Endothelial cell of umbilical vein (primary cell): ENCODE results near the gene ACBD6. TPM values are rescaled to one million over a fixed set of nuclear protein-coding genes. Genes with fewer than 3 reads are reported as not detected.

Source experiments
- BruUV-seq: library from RNA; stranded (reverse); fragments of 400-500 nt; replicated peaks from 2 replicates; lab custom pipeline; 2021; lab: Mats Ljungman, UMichigan
- CTCF ChIA-PET: fragments of 300-600, 350-600 bp; sonication (Branson Sonifier 250); formaldehyde crosslinking; loops from one replicate; lab custom pipeline; 2021; ENCODE audit warnings: antibody characterized with exemption, inconsistent platforms; lab: Charles Lee
- POLR2A ChIA-PET: fragments of 300-600, 350-600 bp; sonication (Branson Sonifier 250); formaldehyde crosslinking; loops from one replicate; lab custom pipeline; 2021; ENCODE audit warnings: antibody characterized with exemption, inconsistent platforms; lab: Charles Lee
- DNase-seq: peaks from one replicate; pipeline ENCODE4 v3.0.0-alpha.2; 2011; ENCODE audit warnings: low read depth, low spot score
- FAIRE-seq: peaks from 2 replicates; lab custom pipeline; 2011; peaks lifted over from hg19 to GRCh38; lab: Jason Lieb, UNC
- H2AFZ ChIP-seq: 2 replicates; pipeline ENCODE4 v1.6.0; 2012; ENCODE audit warnings: low read depth, low read length, control low read depth, inconsistent platforms
- H3K27ac ChIP-seq: 2 replicates; pipeline ENCODE4 v1.5.1; 2011; ENCODE audit warnings: low read depth, mild to moderate bottlenecking, control low read depth, low read length, moderate library complexity; ENCODE audit not compliant: insufficient read depth
- H3K27me3 ChIP-seq, 2 experiments: 2 replicates each; pipeline versions ENCODE4 v1.6.0 to v1.6.1; 2011; ENCODE audit warnings: low read length in 2 of 2, mixed read lengths in 1 of 2; ENCODE audit not compliant: control insufficient read depth in 2 of 2, insufficient read depth in 2 of 2
- H3K36me3 ChIP-seq, 2 experiments: 2 replicates in 1 of 2; 3 replicates in 1 of 2; pipeline ENCODE4 v1.5.1; 2011; ENCODE audit warnings: low read length in 2 of 2, mild to moderate bottlenecking in 1 of 2, moderate library complexity in 1 of 2; ENCODE audit not compliant: control insufficient read depth in 2 of 2, insufficient read depth in 2 of 2; ENCODE audit errors: extremely low read depth in 1 of 2
- H3K4me1 ChIP-seq: 3 replicates; pipeline ENCODE4 v1.5.1; 2011; ENCODE audit warnings: mild to moderate bottlenecking, low read length; ENCODE audit not compliant: control insufficient read depth, insufficient read depth; ENCODE audit errors: extremely low read depth
- H3K4me2 ChIP-seq: 2 replicates; pipeline ENCODE4 v1.6.1; 2011; ENCODE audit warnings: low read length, control low read depth, mixed read lengths; ENCODE audit not compliant: insufficient read depth
- H3K4me3 ChIP-seq, 3 experiments: fragments of 200-600 bp in 1 of 3; sonication (generic), shearing (Covaris generic) in 1 of 3; replicated peaks in 1 of 3; 2 replicates each; pipeline ENCODE4 v1.5.1; 2011 to 2016; ENCODE audit warnings: control low read depth in 3 of 3, low read length in 3 of 3, mild to moderate bottlenecking in 2 of 3, inconsistent platforms in 1 of 3, low read depth in 1 of 3, moderate library complexity in 1 of 3; ENCODE audit not compliant: insufficient read depth in 1 of 3
- H3K79me2 ChIP-seq: 2 replicates; pipeline ENCODE4 v1.6.0; 2012; ENCODE audit warnings: low read length, inconsistent platforms; ENCODE audit not compliant: control insufficient read depth, insufficient read depth
- H3K9ac ChIP-seq: replicated peaks from 2 replicates; pipeline ENCODE3; 2011; ENCODE audit warnings: low read length, control low read depth; ENCODE audit not compliant: insufficient read depth; ENCODE audit errors: extremely low read depth
- H3K9me1 ChIP-seq: replicated peaks from 3 replicates; pipeline ENCODE4 v1.6.0; 2011; ENCODE audit warnings: mild to moderate bottlenecking, low read length; ENCODE audit not compliant: control insufficient read depth, insufficient read depth; ENCODE audit errors: extremely low read depth
- H3K9me3 ChIP-seq: replicated peaks from 2 replicates; pipeline ENCODE4 v1.5.1; 2012; ENCODE audit warnings: low read length, inconsistent platforms; ENCODE audit not compliant: control insufficient read depth, insufficient read depth
- H4K20me1 ChIP-seq: replicated peaks from 2 replicates; pipeline ENCODE3; 2011; ENCODE audit warnings: mild to moderate bottlenecking, low read length; ENCODE audit not compliant: control insufficient read depth, insufficient read depth; ENCODE audit errors: extremely low read depth
- EZH2 ChIP-seq: IDR thresholded peaks from 2 replicates; pipeline ENCODE4 v1.6.1; 2012; ENCODE audit warnings: borderline replicate concordance, low read depth, mild to moderate bottlenecking, moderate library complexity, low read length, inconsistent platforms; ENCODE audit not compliant: severe bottlenecking
- FOS ChIP-seq: IDR thresholded peaks from 2 replicates; pipeline ENCODE4 v1.6.1; 2011; ENCODE audit warnings: mild to moderate bottlenecking, low read length, moderate library complexity, borderline replicate concordance; ENCODE audit not compliant: insufficient read depth
- GATA2 ChIP-seq: IDR thresholded peaks from 2 replicates; pipeline ENCODE4 v1.7.0; 2011; ENCODE audit warnings: low read depth, mild to moderate bottlenecking, moderate library complexity, mixed read lengths, low read length; ENCODE audit not compliant: insufficient read length, insufficient read depth
- JUN ChIP-seq: IDR thresholded peaks from 2 replicates; pipeline ENCODE4 v1.6.1; 2011; ENCODE audit warnings: borderline replicate concordance, low read depth; ENCODE audit not compliant: insufficient read length, insufficient read depth
- MYC ChIP-seq: IDR thresholded peaks from one replicate; pipeline ENCODE4 v1.6.1; 2011; ENCODE audit warnings: mild to moderate bottlenecking, low read depth, low read length
- POLR2A ChIP-seq: IDR thresholded peaks from 2 replicates; pipeline ENCODE4 v1.6.1; 2012; ENCODE audit warnings: low read depth, mild to moderate bottlenecking, control low read depth, low read length
- POLR2AphosphoS5 ChIP-seq: IDR thresholded peaks from 2 replicates; pipeline ENCODE4 v1.6.1; 2012; ENCODE audit warnings: low read depth, mild to moderate bottlenecking, control low read depth, low read length, moderate library complexity; ENCODE audit not compliant: insufficient read depth
- dilution Hi-C: fragments of 300-500 bp; cut with MboI; formaldehyde crosslinking; loops from one replicate; pipeline ENCODE4 v1.15.0; 2019; ENCODE audit warnings: low sequenced_read_pairs; ENCODE audit not compliant: extremely low pct_ligation_motif_present
- intact Hi-C: fragments of 100-400 bp; cut with micrococcal nuclease; formaldehyde crosslinking; loops from one replicate; pipeline ENCODE4 v1.10.0; 2022
- polyA plus RNA-seq, 4 experiments: library from polyadenylated mRNA; depleted of rRNA in 3 of 4; stranded (reverse) in 3 of 4; unstranded in 1 of 4; fragments of >200 nt; gene quantifications; 2 replicates each; pipeline versions ENCODE4 v1.2.1 to v1.2.3, GENCODE V29; 2011 to 2012; ENCODE audit warnings: missing spikeins in 1 of 4
- total RNA-seq: library from RNA; stranded (reverse); gene quantifications from 2 replicates; pipeline ENCODE4 v1.2.3, GENCODE V29; 2021
- TF ChIP-seq, protein P1 (sequence below): IDR thresholded peaks from 2 replicates; pipeline ENCODE4 v1.6.1; 2011; ENCODE audit not compliant: insufficient read depth, insufficient read length
- TF ChIP-seq, protein P2 (sequence below), 2 donors: IDR thresholded peaks; 1 replicate in 1 of 2; 2 replicates in 1 of 2; pipeline ENCODE4 v1.5.1; 2011; ENCODE audit warnings: low read length in 2 of 2, mild to moderate bottlenecking in 2 of 2, moderate library complexity in 2 of 2, control low read depth in 1 of 2, inconsistent platforms in 1 of 2, low read depth in 1 of 2; ENCODE audit not compliant: insufficient read depth in 1 of 2; ENCODE audit errors: extremely low read depth in 1 of 2

Gene ACBD6
- total and polyA plus RNA-seq, 2 donors (not counting 3 experiments of a cell fraction or from before 2014, with no cell fraction given) = 55.6 to 56.4 TPM

DNA sequence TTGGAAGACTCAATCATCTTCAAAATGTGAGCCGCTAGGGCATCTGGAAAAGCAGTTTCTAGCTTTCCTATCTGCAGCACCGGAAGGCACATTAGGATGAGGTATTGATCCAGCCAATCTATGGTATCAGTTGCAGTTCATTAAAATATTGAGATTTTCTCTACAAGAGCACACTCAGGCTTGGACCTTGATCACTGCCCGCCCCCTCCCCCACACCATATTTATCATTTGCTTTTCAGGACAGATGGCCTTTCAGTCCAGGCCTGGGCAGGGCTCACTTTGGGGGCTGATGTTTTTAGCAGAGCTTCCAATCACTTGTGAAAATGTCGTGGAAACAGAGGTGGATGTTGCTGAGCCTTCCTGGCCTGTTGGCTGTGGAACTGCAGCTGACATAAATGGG, 254.8 kb downstream of the ACBD6 start:
- Histone ChIP-seq H3K9ac (no peak overlapping the region), H3K27ac (no peak overlapping the region), H3K4me3 (no peak overlapping the region), H3K4me2 (no peak overlapping the region), H3K27me3 (peaks cover 3 to 5% of the 10 kb centered on the region in 2 experiments), H3K9me3 (no peaks in the 10 kb centered on the region), H4K20me1 (no peaks in the 10 kb centered on the region), H3K79me2 (no peaks in the 10 kb centered on the region), H2AFZ (no peak overlapping the region), H3K4me1 (no peaks in the 10 kb centered on the region), H3K9me1 (no peaks in the 10 kb centered on the region), H3K36me3 (no peaks in the 10 kb centered on the region)
- ChIA-PET POLR2A (no interaction called here), CTCF (interaction anchor here (0.6 to 1.7 kb wide), 4 partner anchors 166 to 253 kb away, joined by 3 to 5 read pairs (median 3); no protein-coding TSS in a partner anchor)
- peak; percentile 31 for FAIRE-seq
- DNase-seq = no peak
- intact Hi-C loops = no loop called here
- dilution Hi-C loops = no loop called here
- TF ChIP-seq, protein P1, sequence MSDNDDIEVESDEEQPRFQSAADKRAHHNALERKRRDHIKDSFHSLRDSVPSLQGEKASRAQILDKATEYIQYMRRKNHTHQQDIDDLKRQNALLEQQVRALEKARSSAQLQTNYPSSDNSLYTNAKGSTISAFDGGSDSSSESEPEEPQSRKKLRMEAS = no peak
- TF ChIP-seq FOS (no peak), POLR2AphosphoS5 (no peak), POLR2A (no peak), EZH2 (no peak)
- BruUV-seq = no TSS peak

DNA sequence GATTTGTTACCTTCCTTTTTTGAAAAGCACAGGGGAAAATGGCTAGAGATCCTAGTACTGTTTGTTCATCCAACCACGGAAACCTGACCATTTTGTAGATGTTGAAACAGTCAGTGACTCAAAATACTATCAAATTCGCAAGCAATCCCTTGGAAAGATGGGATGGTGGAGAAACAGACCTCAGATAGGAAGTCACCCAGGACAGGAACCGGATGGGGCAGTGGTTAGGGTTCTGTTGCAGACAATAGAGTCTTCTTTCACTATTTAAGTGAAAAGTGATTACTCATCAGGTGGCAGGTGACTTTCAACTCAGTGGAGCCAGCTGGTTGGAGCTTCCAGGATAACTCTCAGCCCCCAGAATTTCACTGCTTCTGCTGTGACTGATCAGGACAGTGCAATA, 255.3 kb downstream of the ACBD6 start:
- H3K27me3 ChIP-seq = peaks cover 6 to 9% of the 10 kb centered on the region in 2 experiments
- no peak overlapping the region for H3K9ac ChIP-seq
- intact Hi-C loops (no loop called here), dilution Hi-C loops (no loop called here)
- no peaks in the 10 kb centered on the region for H3K9me3 ChIP-seq
- no peak overlapping the region for H3K27ac ChIP-seq
- FAIRE-seq (no peak), DNase-seq (no peak)
- no peak for TF ChIP-seq FOS
- no peak for TF ChIP-seq POLR2A
- TF ChIP-seq EZH2 = no peak
- TF ChIP-seq, protein P2, sequence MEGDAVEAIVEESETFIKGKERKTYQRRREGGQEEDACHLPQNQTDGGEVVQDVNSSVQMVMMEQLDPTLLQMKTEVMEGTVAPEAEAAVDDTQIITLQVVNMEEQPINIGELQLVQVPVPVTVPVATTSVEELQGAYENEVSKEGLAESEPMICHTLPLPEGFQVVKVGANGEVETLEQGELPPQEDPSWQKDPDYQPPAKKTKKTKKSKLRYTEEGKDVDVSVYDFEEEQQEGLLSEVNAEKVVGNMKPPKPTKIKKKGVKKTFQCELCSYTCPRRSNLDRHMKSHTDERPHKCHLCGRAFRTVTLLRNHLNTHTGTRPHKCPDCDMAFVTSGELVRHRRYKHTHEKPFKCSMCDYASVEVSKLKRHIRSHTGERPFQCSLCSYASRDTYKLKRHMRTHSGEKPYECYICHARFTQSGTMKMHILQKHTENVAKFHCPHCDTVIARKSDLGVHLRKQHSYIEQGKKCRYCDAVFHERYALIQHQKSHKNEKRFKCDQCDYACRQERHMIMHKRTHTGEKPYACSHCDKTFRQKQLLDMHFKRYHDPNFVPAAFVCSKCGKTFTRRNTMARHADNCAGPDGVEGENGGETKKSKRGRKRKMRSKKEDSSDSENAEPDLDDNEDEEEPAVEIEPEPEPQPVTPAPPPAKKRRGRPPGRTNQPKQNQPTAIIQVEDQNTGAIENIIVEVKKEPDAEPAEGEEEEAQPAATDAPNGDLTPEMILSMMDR (IDR thresholded peaks at IDR 0.05; ENCODE audit: extremely low read depth in 1 of 2, insufficient read depth in 1 of 2, low read depth in 1 of 2, low read length in 2 of 2) = no peak
- TF ChIP-seq MYC = no peak
- no peak for TF ChIP-seq GATA2
- TF ChIP-seq, protein P1 = no peak
- TF ChIP-seq JUN = no peak
- TF ChIP-seq POLR2AphosphoS5 = no peak
- no peak overlapping the region for H3K4me2 ChIP-seq
- no peaks in the 10 kb centered on the region for H3K79me2 ChIP-seq
- no peaks in the 10 kb centered on the region for H3K9me1 ChIP-seq
- no peaks in the 10 kb centered on the region for H3K36me3 ChIP-seq
- ChIA-PET CTCF (interaction anchor here (1.0 to 1.7 kb wide), 3 partner anchors 166 to 237 kb away, joined by 3 to 5 read pairs (median 3); no protein-coding TSS in a partner anchor), POLR2A (no interaction called here)
- H3K4me1 ChIP-seq = no peaks in the 10 kb centered on the region
- H4K20me1 ChIP-seq = no peaks in the 10 kb centered on the region
- H2AFZ ChIP-seq = no peak overlapping the region
- BruUV-seq = no TSS peak
- H3K4me3 ChIP-seq = no peak overlapping the region
